Measurements from ENCODE around the gene SCGB3A1. TPM values are rescaled to one million over a fixed set of nuclear protein-coding genes. Genes with fewer than 3 reads are reported as not detected.

Gene SCGB3A1
- total RNA-seq, 8 experiments from 2014 or later = not detected

- in situ Hi-C loops (cut with MboI; ENCODE audit: low pct_unique_long_range_greater_than_20kb in 2 of 9, low sequenced_read_pairs in 9 of 9, unreplicated experiment in 9 of 9) = no loop called here
- Histone ChIP-seq H3K4me1 (replicated peaks in 1 of 2) (peaks cover 2 to 5% of the 10 kb centered on the region in 2 donors), H3K4me3 (no peak overlapping the region), H3K27ac (no peak overlapping the region)
- ATAC-seq (replicated peaks in 6 of 8) = no peak
- 23 to 100% (median 80%) methylated on average over 1 to 3 of the region's 3 CpGs; no CpG with 5 or more reads in 1 of the 10 experiments for WGBS, 10 experiments
Observed at GRCh38 chr5:180586204-180586603, 5.1 kb downstream of the SCGB3A1 start.

GRCh38 chr5:180583738-180584137, 7.6 kb downstream of the SCGB3A1 start:
- WGBS, 10 experiments = 43 to 92% (median 88%) methylated on average over 1 to 2 of the region's 2 CpGs; no CpG with 5 or more reads in 1 of the 10 experiments
- no peak overlapping the region for H3K4me3 ChIP-seq
- H3K4me1 ChIP-seq (replicated peaks in 1 of 2) = no peaks in the 10 kb centered on the region
- no peak for ATAC-seq (replicated peaks in 6 of 8)
- in situ Hi-C loops (cut with MboI; ENCODE audit: low pct_unique_long_range_greater_than_20kb in 2 of 9, low sequenced_read_pairs in 9 of 9, unreplicated experiment in 9 of 9) = no loop called here
- H3K27ac ChIP-seq = no peak overlapping the region

GRCh38 chr5:180580681-180581080, 10.6 kb downstream of the SCGB3A1 start:
- no peaks in the 10 kb centered on the region for H3K4me1 ChIP-seq (replicated peaks in 1 of 2)
- in situ Hi-C loops (cut with MboI; ENCODE audit: low pct_unique_long_range_greater_than_20kb in 2 of 9, low sequenced_read_pairs in 9 of 9, unreplicated experiment in 9 of 9) = no loop called here
- 83 to 100% (median 91%) methylated on average over 1 to 6 of the region's 6 CpGs for WGBS, 10 experiments
- no peak overlapping the region for H3K4me3 ChIP-seq
- no peak overlapping the region for H3K27ac ChIP-seq
- ATAC-seq (replicated peaks in 6 of 8) = no peak

GRCh38 chr5:180575571-180575970, 15.7 kb downstream of the SCGB3A1 start:
- 44 to 100% (median 95%) methylated on average over 1 to 2 of the region's 2 CpGs for WGBS, 10 experiments
- no peak for ATAC-seq (replicated peaks in 6 of 8)
- in situ Hi-C loops (cut with MboI; ENCODE audit: low pct_unique_long_range_greater_than_20kb in 2 of 9, low sequenced_read_pairs in 9 of 9, unreplicated experiment in 9 of 9) = no loop called here
- no peak overlapping the region for H3K27ac ChIP-seq
- H3K4me1 ChIP-seq (replicated peaks in 1 of 2) = no peaks in the 10 kb centered on the region
- H3K4me3 ChIP-seq = no peak overlapping the region

GRCh38 chr5:180568914-180569313, 22.4 kb downstream of the SCGB3A1 start:
- Histone ChIP-seq H3K27ac (no peak overlapping the region), H3K4me3 (no peak overlapping the region), H3K4me1 (replicated peaks in 1 of 2) (no peaks in the 10 kb centered on the region)
- ATAC-seq (replicated peaks in 6 of 8) = no peak
- in situ Hi-C loops (cut with MboI; ENCODE audit: low pct_unique_long_range_greater_than_20kb in 2 of 9, low sequenced_read_pairs in 9 of 9, unreplicated experiment in 9 of 9) = no loop called here
- 77 to 100% (median 90%) methylated on average over 2 to 8 of the region's 8 CpGs; no CpG with 5 or more reads in 1 of the 10 experiments for WGBS, 10 experiments

- no peak for ATAC-seq (replicated peaks in 6 of 8)
- Histone ChIP-seq H3K4me3 (no peak overlapping the region), H3K27ac (no peak overlapping the region), H3K4me1 (replicated peaks in 1 of 2) (no peaks in the 10 kb centered on the region)
- in situ Hi-C loops (cut with MboI; ENCODE audit: low pct_unique_long_range_greater_than_20kb in 2 of 9, low sequenced_read_pairs in 9 of 9, unreplicated experiment in 9 of 9) = no loop called here
- 83 to 100% (median 95%) methylated on average over 1 to 3 of the region's 3 CpGs; no CpG with 5 or more reads in 1 of the 10 experiments for WGBS, 10 experiments
Observed at GRCh38 chr5:180563994-180564393, 27.3 kb downstream of the SCGB3A1 start.

GRCh38 chr5:180558232-180558631, 33.1 kb downstream of the SCGB3A1 start:
- Histone ChIP-seq H3K4me1 (replicated peaks in 1 of 2) (no peaks in the 10 kb centered on the region), H3K27ac (no peak overlapping the region), H3K4me3 (no peak overlapping the region)
- in situ Hi-C loops (cut with MboI; ENCODE audit: low pct_unique_long_range_greater_than_20kb in 2 of 9, low sequenced_read_pairs in 9 of 9, unreplicated experiment in 9 of 9) = no loop called here
- no peak for ATAC-seq (replicated peaks in 6 of 8)
- WGBS, 10 experiments = 94 to 100% (median 96%) methylated on average over 1 to 11 of the region's 11 CpGs; no CpG with 5 or more reads in 2 of the 10 experiments

- Histone ChIP-seq H3K27ac (no peak overlapping the region), H3K4me1 (replicated peaks in 1 of 2) (no peaks in the 10 kb centered on the region), H3K4me3 (no peak overlapping the region)
- in situ Hi-C loops (cut with MboI; ENCODE audit: low pct_unique_long_range_greater_than_20kb in 2 of 9, low sequenced_read_pairs in 9 of 9, unreplicated experiment in 9 of 9) = no loop called here
- ATAC-seq (replicated peaks in 6 of 8) = no peak
- 85 to 100% (median 93%) methylated on average over 2 of the region's 2 CpGs; no CpG with 5 or more reads in 1 of the 10 experiments for WGBS, 10 experiments
Observed at GRCh38 chr5:180557217-180557809, 34.0 kb downstream of the SCGB3A1 start.

- no peak overlapping the region for H3K27ac ChIP-seq
- WGBS, 10 experiments = 74 to 100% (median 92%) methylated on average over 2 to 7 of the region's 7 CpGs
- no peak for ATAC-seq (replicated peaks in 6 of 8)
- in situ Hi-C loops (cut with MboI; ENCODE audit: low pct_unique_long_range_greater_than_20kb in 2 of 9, low sequenced_read_pairs in 9 of 9, unreplicated experiment in 9 of 9) = no loop called here
- H3K4me1 ChIP-seq (replicated peaks in 1 of 2) = no peaks in the 10 kb centered on the region
- H3K4me3 ChIP-seq = no peak overlapping the region
Observed at GRCh38 chr5:180555168-180555921, 36.0 kb downstream of the SCGB3A1 start.

- no peak for ATAC-seq (replicated peaks in 6 of 8)
- no peak overlapping the region for H3K4me3 ChIP-seq
- no peak overlapping the region for H3K27ac ChIP-seq
- in situ Hi-C loops (cut with MboI; ENCODE audit: low pct_unique_long_range_greater_than_20kb in 2 of 9, low sequenced_read_pairs in 9 of 9, unreplicated experiment in 9 of 9) = no loop called here
- H3K4me1 ChIP-seq (replicated peaks in 1 of 2) = no peaks in the 10 kb centered on the region
- WGBS, 10 experiments = 93 to 100% (median 98%) methylated on average over 2 to 3 of the region's 3 CpGs
Observed at GRCh38 chr5:180553530-180553929, 37.8 kb downstream of the SCGB3A1 start.

GRCh38 chr5:180548563-180548962, 42.7 kb downstream of the SCGB3A1 start:
- Histone ChIP-seq H3K27ac (no peak overlapping the region), H3K4me1 (replicated peaks in 1 of 2) (no peaks in the 10 kb centered on the region), H3K4me3 (no peak overlapping the region)
- no peak for ATAC-seq (replicated peaks in 6 of 8)
- in situ Hi-C loops (cut with MboI; ENCODE audit: low pct_unique_long_range_greater_than_20kb in 2 of 9, low sequenced_read_pairs in 9 of 9, unreplicated experiment in 9 of 9) = no loop called here
- 67 to 100% (median 89%) methylated on average over 1 to 3 of the region's 3 CpGs; no CpG with 5 or more reads in 4 of the 10 experiments for WGBS, 10 experiments

GRCh38 chr5:180545248-180545647, 46.1 kb downstream of the SCGB3A1 start:
- no peak overlapping the region for H3K4me3 ChIP-seq
- 86 to 100% (median 100%) methylated on average over 1 to 3 of the region's 3 CpGs; no CpG with 5 or more reads in 1 of the 10 experiments for WGBS, 10 experiments
- no peak overlapping the region for H3K27ac ChIP-seq
- in situ Hi-C loops (cut with MboI; ENCODE audit: low pct_unique_long_range_greater_than_20kb in 2 of 9, low sequenced_read_pairs in 9 of 9, unreplicated experiment in 9 of 9) = no loop called here
- no peak for ATAC-seq (replicated peaks in 6 of 8)
- H3K4me1 ChIP-seq (replicated peaks in 1 of 2) = no peaks in the 10 kb centered on the region

GRCh38 chr5:180541710-180542109, 49.6 kb downstream of the SCGB3A1 start:
- WGBS, 10 experiments = 85 to 100% (median 94%) methylated on average over 3 to 7 of the region's 9 CpGs; no CpG with 5 or more reads in 3 of the 10 experiments
- in situ Hi-C loops (cut with MboI; ENCODE audit: low pct_unique_long_range_greater_than_20kb in 2 of 9, low sequenced_read_pairs in 9 of 9, unreplicated experiment in 9 of 9) = no loop called here
- no peak for ATAC-seq (replicated peaks in 6 of 8)

More at GRCh38 chr5:180541710-180542109, 49.6 kb downstream of the SCGB3A1 start:
- H3K27ac ChIP-seq = no peak overlapping the region
- H3K4me1 ChIP-seq (replicated peaks in 1 of 2) = no peaks in the 10 kb centered on the region
- H3K4me3 ChIP-seq = no peak overlapping the region
